C4-2B (cell line): Measurements from ENCODE around the gene PTPDC1.

Source experiments
- CTCF ChIP-seq: fragments of 450-650 bp; conservative IDR thresholded peaks from 2 replicates; pipeline ENCODE4 v1.5.1; 2017; ENCODE audit warnings: mild to moderate bottlenecking
- ZFX ChIP-seq: fragments of 450-650 bp; IDR thresholded peaks from 2 replicates; pipeline ENCODE4 v1.6.1; 2017

GRCh38 chr9:94079236-94079635, 5.0 kb upstream of the PTPDC1 start:
- no peak for TF ChIP-seq CTCF
- no peak for TF ChIP-seq ZFX
